ENCODE results near the gene SNX9.
"Not testable (repeated sequence)": the region's sequence is repeated elsewhere in the genome, so short reads cannot be mapped to it uniquely, and the experiment has no call there.

SNX9 gene

GRCh38 chr6:157850030-157850429 lies 27.0 kb downstream of the SNX9 start:
- no peak for TF ChIP-seq CTCF (IDR thresholded peaks at IDR 0.05; ENCODE audit: low read depth, low read length, missing control alignments)

GRCh38 chr6:157853018-157853805 lies 30.2 kb downstream of the SNX9 start:
- no peak for DNase-seq (ENCODE audit: low read depth)
- no peak for TF ChIP-seq CTCF (IDR thresholded peaks at IDR 0.05; ENCODE audit: low read depth, low read length, missing control alignments)
- H3K4me3 ChIP-seq (ENCODE audit: low read depth, low read length): no peak overlapping the region

More at GRCh38 chr6:157850030-157850429, 27.0 kb downstream of the SNX9 start:
- no peak overlapping the region for H3K4me3 ChIP-seq (ENCODE audit: low read depth, low read length)
- DNase-seq (ENCODE audit: low read depth): no peak

GRCh38 chr6:157853902-157854502 lies 31.0 kb downstream of the SNX9 start:
- DNase-seq (ENCODE audit: low read depth): no peak
- no peak for TF ChIP-seq CTCF (IDR thresholded peaks at IDR 0.05; ENCODE audit: low read depth, low read length, missing control alignments)

DNA sequence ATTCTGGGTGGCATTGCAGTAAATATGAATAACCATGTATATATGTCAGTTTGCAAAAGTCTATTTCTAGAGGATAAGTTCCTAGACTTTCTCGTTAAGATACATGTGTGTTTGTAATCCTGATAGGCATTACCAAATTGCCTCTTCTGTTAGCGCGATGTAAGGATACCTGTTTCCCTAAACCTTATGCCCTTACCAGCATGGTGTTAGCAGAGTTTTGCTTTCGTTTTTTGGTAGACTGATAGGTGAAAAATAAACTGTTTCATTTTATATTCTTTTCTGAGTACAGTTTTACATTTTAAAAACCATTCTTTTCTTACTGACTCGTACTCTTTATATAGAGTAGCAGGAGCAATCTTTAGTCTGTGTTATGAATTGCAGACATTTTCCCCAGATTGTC lies 32.3 kb downstream of the SNX9 start:
- no peak for DNase-seq (ENCODE audit: low read depth)
- no peak for TF ChIP-seq CTCF (IDR thresholded peaks at IDR 0.05; ENCODE audit: low read depth, low read length, missing control alignments)

More at GRCh38 chr6:157853902-157854502, 31.0 kb downstream of the SNX9 start:
- no peak overlapping the region for H3K4me3 ChIP-seq (ENCODE audit: low read depth, low read length)

DNA sequence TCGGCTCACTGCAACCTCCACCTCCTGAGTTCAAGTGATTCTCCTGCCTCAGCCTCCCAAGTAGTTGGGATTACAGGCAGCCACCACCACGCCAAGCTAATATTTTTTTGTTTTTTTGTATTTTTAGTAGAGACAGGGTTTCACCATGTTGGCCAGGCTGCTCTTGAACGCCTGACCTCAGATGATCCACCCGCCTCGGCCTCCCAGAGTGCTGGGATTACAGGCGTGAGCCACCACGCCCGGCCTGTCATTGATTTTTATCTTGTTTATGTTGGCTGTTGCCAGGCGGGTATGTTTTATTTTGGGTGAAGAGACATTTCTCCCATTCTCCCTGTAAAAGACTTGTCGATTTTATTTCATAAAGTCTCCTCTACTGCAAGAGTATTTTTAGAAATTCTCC lies 32.8 kb downstream of the SNX9 start:
- not testable (repeated sequence) for H3K4me3 ChIP-seq (ENCODE audit: low read depth, low read length); DNase-seq (ENCODE audit: low read depth)

More for the DNA sequence above, 32.3 kb downstream of the SNX9 start:
- no peak overlapping the region for H3K4me3 ChIP-seq (ENCODE audit: low read depth, low read length)

DNA sequence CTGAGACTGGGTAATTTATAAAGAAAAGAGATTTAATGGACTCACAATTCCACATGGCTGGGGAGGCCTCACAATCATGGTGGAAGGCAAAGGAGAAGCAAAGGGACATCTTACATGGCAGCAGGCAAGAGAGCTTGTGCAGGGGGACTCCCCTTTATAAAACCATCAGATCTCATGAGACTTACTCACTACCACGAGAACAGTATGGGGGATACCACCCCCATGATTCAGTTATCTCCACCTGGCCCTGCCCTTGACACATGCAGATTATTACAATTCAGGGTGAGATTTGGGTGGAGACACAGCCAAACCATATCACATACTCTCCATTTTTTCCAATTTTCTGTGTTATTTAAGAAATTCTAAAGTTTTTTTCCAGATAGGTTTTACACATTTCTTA lies 35.6 kb downstream of the SNX9 start:
- DNase-seq (ENCODE audit: low read depth); H3K4me3 ChIP-seq (ENCODE audit: low read depth, low read length): not testable (repeated sequence)

DNA sequence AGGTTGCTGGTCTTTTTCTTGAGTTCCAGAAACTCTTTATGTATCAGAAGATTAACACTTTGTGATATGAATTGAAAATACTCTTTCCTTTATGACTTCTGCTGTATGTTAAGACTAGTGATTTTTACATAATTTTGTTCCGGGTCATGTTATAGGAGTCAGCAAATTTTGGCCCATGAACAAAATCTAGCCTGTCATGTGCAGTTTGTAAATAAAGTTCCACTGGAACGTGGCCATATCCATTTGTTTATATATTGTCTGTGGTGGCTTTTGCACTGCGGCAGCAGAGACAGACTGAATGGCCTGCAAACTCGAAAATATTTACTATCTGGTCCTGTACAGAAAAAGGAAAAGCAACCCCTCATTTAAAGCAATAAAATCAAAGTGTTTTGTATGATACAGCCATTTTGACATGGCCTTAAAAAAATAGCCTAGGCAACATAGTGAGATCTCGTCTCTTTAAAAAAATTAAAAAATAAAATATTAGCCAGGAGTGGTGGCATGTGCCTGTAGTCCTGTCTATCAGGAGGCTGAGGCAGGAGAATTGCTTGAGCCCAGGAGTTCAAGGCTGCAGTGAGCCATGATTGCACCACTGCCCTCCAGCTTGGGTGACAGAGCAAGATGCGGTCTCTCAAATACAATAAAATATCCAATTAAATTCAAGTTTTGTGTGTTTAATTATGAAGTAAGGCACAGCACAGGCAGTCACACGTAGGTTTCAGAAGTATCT lies 36.9 kb downstream of the SNX9 start:
- no peak for TF ChIP-seq CTCF (IDR thresholded peaks at IDR 0.05; ENCODE audit: low read depth, low read length, missing control alignments)
- H3K4me3 ChIP-seq (ENCODE audit: low read depth, low read length): no peak overlapping the region
- DNase-seq (ENCODE audit: low read depth): no peak
